ENCODE data around the gene GZF1.
"Not testable (repeated sequence)": the region's sequence is repeated elsewhere in the genome, so short reads cannot be mapped to it uniquely, and the experiment has no call there.

The GZF1 gene

GRCh38 chr20:23347791-23348190 lies 14.2 kb upstream of the GZF1 start:
- Histone ChIP-seq H3K9ac (ENCODE audit: low read depth, low read length) (no peak overlapping the region), H3K4me3 (ENCODE audit: low read length) (no peak overlapping the region), H3K27me3 (ENCODE audit: insufficient read depth, low read length) (no peaks in the 10 kb centered on the region), H3K27ac (ENCODE audit: low read length) (no peak overlapping the region), H3K9me3 (ENCODE audit: insufficient read depth, low read depth, low read length) (no peaks in the 10 kb centered on the region), H3K36me3 (ENCODE audit: insufficient read depth, low read depth, low read length) (no peaks in the 10 kb centered on the region), H3K4me1 (ENCODE audit: insufficient read depth, low read length) (peaks cover 15% of the 10 kb centered on the region; the same call in 1 of the 2 replicates)

- peak overlapping the region; percentile 91; the same call in 1 of the 2 replicates for H3K9ac ChIP-seq (ENCODE audit: low read depth, low read length)
Observed at GRCh38 chr20:23348510-23348909, 13.5 kb upstream of the GZF1 start.

DNA sequence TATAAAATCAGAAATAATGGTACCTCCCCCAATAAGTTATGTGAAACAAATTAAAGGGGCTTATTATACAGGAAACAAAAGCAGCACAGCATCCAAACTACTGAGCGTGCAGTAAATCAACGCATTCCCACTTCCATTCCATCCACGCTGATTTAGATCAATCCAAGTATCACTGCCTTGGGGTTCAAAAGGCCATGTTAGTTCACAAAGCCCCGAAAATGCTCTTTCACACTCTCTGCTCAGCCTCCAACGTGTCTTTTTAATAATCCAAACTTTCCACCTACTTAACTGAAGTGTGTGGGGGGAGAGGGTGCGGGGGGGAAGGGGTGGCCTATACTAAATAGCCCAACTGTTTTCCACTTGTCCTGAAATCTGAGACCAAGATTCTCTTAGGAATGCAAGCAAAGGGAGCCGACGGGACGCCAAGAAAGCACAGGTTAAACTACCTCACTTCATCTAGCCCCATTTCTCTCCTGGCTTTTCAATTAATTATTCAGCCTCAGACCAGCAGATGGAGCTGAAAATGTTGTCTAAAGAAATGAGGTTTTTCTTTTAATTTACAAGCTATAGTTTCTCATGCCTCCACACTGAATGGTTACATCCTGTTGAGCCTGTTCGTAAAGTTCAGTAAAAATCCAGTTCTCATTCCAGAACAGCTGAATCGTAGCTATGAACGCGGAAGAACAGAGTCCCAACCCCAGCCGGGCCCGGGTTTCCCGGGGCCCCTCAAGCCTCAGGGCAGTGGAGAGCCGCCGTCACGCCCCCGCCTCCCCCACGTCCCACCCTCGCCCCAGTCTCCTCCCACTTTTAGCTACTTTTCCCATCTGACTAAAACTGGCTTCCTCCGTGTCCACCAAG lies 12.4 kb upstream of the GZF1 start:
- Histone ChIP-seq H3K9ac (ENCODE audit: low read depth, low read length) (peak overlapping the region; percentile 91; the same call in 1 of the 2 replicates), H3K27ac (ENCODE audit: low read length) (peak overlapping the region; percentile 72), H3K4me1 (ENCODE audit: insufficient read depth, low read length) (peaks cover 15% of the 10 kb centered on the region; the same call in 1 of the 2 replicates), H3K9me3 (ENCODE audit: insufficient read depth, low read depth, low read length) (no peaks in the 10 kb centered on the region), H3K36me3 (ENCODE audit: insufficient read depth, low read depth, low read length) (peaks cover 10% of the 10 kb centered on the region), H3K27me3 (ENCODE audit: insufficient read depth, low read length) (no peaks in the 10 kb centered on the region), H3K4me3 (ENCODE audit: low read length) (peak overlapping the region; percentile 96)

More at GRCh38 chr20:23348510-23348909, 13.5 kb upstream of the GZF1 start:
- H3K36me3 ChIP-seq (ENCODE audit: insufficient read depth, low read depth, low read length); H3K27me3 ChIP-seq (ENCODE audit: insufficient read depth, low read length); H3K9me3 ChIP-seq (ENCODE audit: insufficient read depth, low read depth, low read length); H3K27ac ChIP-seq (ENCODE audit: low read length): not testable (repeated sequence)
- H3K4me3 ChIP-seq (ENCODE audit: low read length) = peak overlapping the region; percentile 96; the same call in 1 of the 2 replicates
- peaks cover 15% of the 10 kb centered on the region; the same call in 1 of the 2 replicates for H3K4me1 ChIP-seq (ENCODE audit: insufficient read depth, low read length)

DNA sequence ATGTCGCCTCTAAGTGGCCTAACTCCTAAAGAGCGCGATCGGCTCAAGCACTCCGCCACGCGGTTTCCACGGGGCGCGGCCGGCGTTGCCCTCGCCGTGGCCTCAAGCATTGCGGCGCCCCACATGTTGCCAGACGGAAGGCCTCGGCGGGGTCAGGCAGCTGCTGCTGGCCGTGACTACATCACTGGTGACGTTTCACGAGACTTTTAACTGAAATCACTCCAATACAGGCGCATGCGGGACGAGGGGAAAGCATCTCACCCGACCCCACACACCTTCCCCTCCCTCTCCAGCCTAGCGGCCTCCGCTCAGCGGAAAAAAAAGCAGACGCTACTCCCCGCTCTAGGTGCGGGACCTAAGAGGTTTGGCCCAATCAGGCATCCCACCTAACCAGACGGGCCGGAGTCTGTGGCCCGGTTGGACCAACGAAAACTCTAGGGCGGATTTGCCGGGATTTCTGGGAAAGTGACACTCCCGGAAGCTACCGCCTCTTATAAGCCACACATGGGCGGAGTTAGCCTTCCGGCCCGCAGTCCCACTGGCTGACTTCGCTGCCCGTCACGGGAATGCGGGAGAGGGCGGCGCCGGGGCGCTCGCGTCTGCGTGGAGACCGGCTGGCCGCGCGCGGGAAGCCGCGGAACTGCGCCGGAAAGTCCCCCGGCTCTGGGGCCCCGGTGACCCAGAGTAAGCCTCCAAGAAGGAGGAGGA lies 11.6 kb upstream of the GZF1 start, which contains the start of gene NXT1:
Gene NXT1, plus strand, starts transcription at position 596 of the 708 bp plus-strand sequence. CDS start 3,251 bp downstream, outside the sequence.
- peak within 1 kb of the TSS; percentile 96 for H3K4me3 ChIP-seq (ENCODE audit: low read length)
- H3K4me1 ChIP-seq (ENCODE audit: insufficient read depth, low read length) = peaks cover 15% of the 10 kb centered on the region; the same call in 1 of the 2 replicates
- no peaks in the 10 kb centered on the region for H3K27me3 ChIP-seq (ENCODE audit: insufficient read depth, low read length)
- H3K9ac ChIP-seq (ENCODE audit: low read depth, low read length) = peak within 1 kb of the TSS; percentile 91; the same call in 1 of the 2 replicates
- H3K9me3 ChIP-seq (ENCODE audit: insufficient read depth, low read depth, low read length) = no peaks in the 10 kb centered on the region
- H3K36me3 ChIP-seq (ENCODE audit: insufficient read depth, low read depth, low read length) = peaks cover 18% of the 10 kb centered on the region
- peak within 1 kb of the TSS; percentile 72 for H3K27ac ChIP-seq (ENCODE audit: low read length)

DNA sequence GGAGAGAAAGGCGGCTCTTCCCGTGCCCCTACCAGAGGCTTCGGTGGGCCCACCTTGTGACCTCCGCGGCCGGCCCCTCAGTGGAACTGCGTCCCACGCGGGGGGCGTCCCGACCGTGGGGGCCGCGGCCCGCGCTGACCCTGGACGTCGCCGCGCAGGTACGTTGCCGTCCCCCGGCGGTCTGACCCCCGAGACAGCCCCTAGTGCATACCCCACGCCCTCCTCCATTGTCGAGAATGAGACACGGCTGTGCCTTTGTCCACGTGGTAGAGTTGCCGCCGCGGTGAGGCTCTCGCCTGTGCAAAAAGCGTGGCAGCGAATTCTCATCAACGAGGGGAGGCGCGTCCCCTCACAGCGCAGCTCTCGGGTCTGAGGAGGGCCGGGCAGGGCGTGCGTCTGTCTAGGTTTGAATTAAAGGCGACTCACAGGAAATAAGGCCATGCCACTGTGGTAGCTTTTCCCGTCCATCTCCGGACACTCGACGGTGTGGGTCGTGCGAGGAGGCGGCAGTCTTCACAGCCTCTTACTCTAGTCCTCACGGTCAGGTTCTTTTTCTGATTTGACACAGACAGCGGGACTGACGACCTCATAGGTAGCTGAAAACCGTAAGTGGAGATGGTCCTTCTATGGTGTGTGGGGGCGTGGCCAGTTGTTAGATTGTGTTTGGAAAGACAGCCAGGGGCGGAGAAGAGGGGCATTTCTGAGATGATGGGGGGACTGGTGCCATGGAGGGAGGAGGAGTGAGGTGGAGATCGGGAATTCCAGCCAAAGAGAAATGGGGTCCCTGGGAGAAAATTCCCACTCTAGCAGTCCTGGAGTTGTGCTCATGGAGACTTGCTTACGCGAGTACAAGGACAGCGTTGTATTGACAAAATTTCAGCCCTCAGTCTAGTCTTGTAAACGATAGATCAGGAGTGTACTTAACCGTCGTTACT lies 10.8 kb upstream of the GZF1 start:
- H3K9me3 ChIP-seq (ENCODE audit: insufficient read depth, low read depth, low read length) = no peaks in the 10 kb centered on the region
- H3K27me3 ChIP-seq (ENCODE audit: insufficient read depth, low read length) = no peaks in the 10 kb centered on the region
- H3K4me3 ChIP-seq (ENCODE audit: low read length) = peak overlapping the region; percentile 96
- H3K4me1 ChIP-seq (ENCODE audit: insufficient read depth, low read length) = peaks cover 19% of the 10 kb centered on the region; the same call in 1 of the 2 replicates
- H3K27ac ChIP-seq (ENCODE audit: low read length) = no peak overlapping the region
- H3K9ac ChIP-seq (ENCODE audit: low read depth, low read length) = peak overlapping the region; percentile 91; the same call in 1 of the 2 replicates
- H3K36me3 ChIP-seq (ENCODE audit: insufficient read depth, low read depth, low read length) = peaks cover 21% of the 10 kb centered on the region

DNA sequence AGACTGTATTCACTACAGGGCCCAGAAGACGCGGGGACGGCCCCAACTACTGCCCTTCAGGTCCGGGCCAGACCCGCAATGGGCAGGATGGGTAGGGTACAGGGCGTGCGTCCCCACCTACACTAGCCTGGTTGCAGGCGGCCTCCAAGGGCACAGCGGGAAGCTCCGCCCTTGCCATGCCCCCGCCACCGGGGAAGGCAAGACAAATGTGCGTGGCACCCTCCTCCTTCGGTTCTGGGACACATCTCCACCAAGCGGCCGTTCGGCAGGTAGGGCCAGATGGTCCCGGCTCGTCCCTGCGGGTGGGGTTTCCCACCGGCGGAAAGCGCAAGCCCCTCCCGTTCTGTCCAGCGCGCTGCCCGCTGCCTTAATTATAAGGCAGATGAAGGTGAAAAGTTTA lies 5.8 kb upstream of the GZF1 start:
- Histone ChIP-seq H3K9ac (ENCODE audit: low read depth, low read length) (no peak overlapping the region), H3K9me3 (ENCODE audit: insufficient read depth, low read depth, low read length) (no peaks in the 10 kb centered on the region), H3K27ac (ENCODE audit: low read length) (no peak overlapping the region), H3K4me1 (ENCODE audit: insufficient read depth, low read length) (peaks cover 17% of the 10 kb centered on the region; the same call in 1 of the 2 replicates), H3K4me3 (ENCODE audit: low read length) (peak overlapping the region; percentile 30; the same call in 1 of the 2 replicates), H3K27me3 (ENCODE audit: insufficient read depth, low read length) (no peaks in the 10 kb centered on the region), H3K36me3 (ENCODE audit: insufficient read depth, low read depth, low read length) (peaks cover 21% of the 10 kb centered on the region)

- Histone ChIP-seq H3K4me3 (ENCODE audit: low read length) (peak overlapping the region; percentile 84), H3K27me3 (ENCODE audit: insufficient read depth, low read length) (no peaks in the 10 kb centered on the region), H3K27ac (ENCODE audit: low read length) (peak overlapping the region; percentile 94), H3K9ac (ENCODE audit: low read depth, low read length) (peak overlapping the region; percentile 88), H3K36me3 (ENCODE audit: insufficient read depth, low read depth, low read length) (peaks cover 21% of the 10 kb centered on the region), H3K4me1 (ENCODE audit: insufficient read depth, low read length) (peaks cover 17% of the 10 kb centered on the region; the same call in 1 of the 2 replicates), H3K9me3 (ENCODE audit: insufficient read depth, low read depth, low read length) (no peaks in the 10 kb centered on the region)
Observed at GRCh38 chr20:23357767-23358562, 4.0 kb upstream of the GZF1 start.

DNA sequence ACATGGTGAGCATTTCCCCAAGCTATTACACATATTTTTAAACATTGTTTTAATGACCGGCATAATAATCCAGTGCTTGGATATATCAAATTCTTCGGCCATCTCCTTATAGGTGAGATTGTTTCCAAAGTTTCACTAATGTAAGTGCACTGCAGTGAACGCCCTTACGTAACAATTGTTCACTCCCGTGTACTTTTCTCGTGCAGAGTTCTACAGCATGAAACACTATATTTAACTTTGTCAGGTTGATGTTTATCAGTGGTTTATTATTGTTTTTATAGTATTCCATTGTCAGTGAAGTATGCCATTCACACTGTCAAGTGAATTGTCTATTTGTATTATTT lies 3.4 kb upstream of the GZF1 start:
- no peak overlapping the region for H3K27ac ChIP-seq (ENCODE audit: low read length)
- no peaks in the 10 kb centered on the region for H3K27me3 ChIP-seq (ENCODE audit: insufficient read depth, low read length)
- no peaks in the 10 kb centered on the region for H3K9me3 ChIP-seq (ENCODE audit: insufficient read depth, low read depth, low read length)
- peak overlapping the region; percentile 65 for H3K4me3 ChIP-seq (ENCODE audit: low read length)
- H3K4me1 ChIP-seq (ENCODE audit: insufficient read depth, low read length) = peaks cover 22% of the 10 kb centered on the region; the same call in 1 of the 2 replicates
- H3K36me3 ChIP-seq (ENCODE audit: insufficient read depth, low read depth, low read length) = peaks cover 21% of the 10 kb centered on the region
- H3K9ac ChIP-seq (ENCODE audit: low read depth, low read length) = peak overlapping the region; percentile 48; the same call in 1 of the 2 replicates

DNA sequence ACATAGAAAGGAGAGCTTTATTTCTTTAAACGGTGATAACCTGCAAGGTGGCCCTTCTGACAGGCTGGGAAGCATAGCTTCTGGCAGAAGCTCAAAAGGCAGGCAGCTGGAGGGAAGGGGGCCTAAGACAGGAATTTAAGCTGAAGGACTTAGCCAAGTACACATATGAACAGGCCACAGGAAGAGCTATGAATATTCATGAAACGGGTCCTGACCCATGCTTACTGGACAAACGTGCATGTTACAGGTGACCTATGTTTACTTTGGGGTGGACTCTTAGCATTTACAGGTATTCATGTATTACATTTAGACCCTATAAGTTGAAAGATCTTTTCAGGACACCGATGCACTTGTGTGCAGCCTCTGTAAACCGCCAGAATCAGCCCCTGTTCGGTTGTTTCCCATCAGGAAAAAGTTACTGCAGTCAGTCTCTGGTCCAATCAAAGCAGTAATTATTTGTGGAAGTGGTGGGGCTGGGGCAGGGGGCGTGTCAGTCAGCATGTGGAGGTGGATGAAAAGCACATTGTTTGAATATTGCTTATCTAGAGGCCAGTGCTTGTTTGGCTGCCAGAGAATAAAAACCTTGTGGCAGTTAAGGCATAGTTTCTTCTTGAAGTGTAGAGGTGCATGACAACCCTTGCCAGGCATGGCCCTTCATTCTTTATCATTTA lies 2.9 kb upstream of the GZF1 start:
- Histone ChIP-seq H3K9me3 (ENCODE audit: insufficient read depth, low read depth, low read length) (no peaks in the 10 kb centered on the region), H3K4me3 (ENCODE audit: low read length) (no peak overlapping the region), H3K27ac (ENCODE audit: low read length) (no peak overlapping the region), H3K9ac (ENCODE audit: low read depth, low read length) (no peak overlapping the region), H3K4me1 (ENCODE audit: insufficient read depth, low read length) (peaks cover 22% of the 10 kb centered on the region; the same call in 1 of the 2 replicates), H3K27me3 (ENCODE audit: insufficient read depth, low read length) (no peaks in the 10 kb centered on the region), H3K36me3 (ENCODE audit: insufficient read depth, low read depth, low read length) (peaks cover 17% of the 10 kb centered on the region)

DNA sequence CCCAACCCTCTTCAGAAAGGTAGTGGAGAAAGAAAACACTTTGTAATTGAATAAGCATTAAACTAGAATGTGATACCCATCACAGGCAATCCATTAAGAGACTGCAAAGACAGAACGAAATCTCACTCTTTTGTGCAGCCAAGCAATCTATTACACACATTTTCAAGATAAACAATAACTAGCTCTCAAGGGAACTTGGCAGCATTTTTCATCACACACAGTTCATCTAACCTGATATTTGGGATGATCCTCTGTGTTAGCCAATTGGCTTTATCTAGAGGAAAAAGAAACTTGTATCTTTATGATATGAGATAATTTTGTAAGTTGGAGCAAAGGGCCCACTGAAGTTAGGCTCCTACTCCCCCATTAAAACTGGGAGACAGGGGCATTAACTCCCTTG lies 1.5 kb upstream of the GZF1 start:
- H3K9ac ChIP-seq (ENCODE audit: low read depth, low read length) = peak overlapping the region; percentile 96; the same call in 1 of the 2 replicates
- H3K27me3 ChIP-seq (ENCODE audit: insufficient read depth, low read length) = no peaks in the 10 kb centered on the region
- H3K36me3 ChIP-seq (ENCODE audit: insufficient read depth, low read depth, low read length) = peaks cover 16% of the 10 kb centered on the region
- no peaks in the 10 kb centered on the region for H3K9me3 ChIP-seq (ENCODE audit: insufficient read depth, low read depth, low read length)
- peaks cover 22% of the 10 kb centered on the region; the same call in 1 of the 2 replicates for H3K4me1 ChIP-seq (ENCODE audit: insufficient read depth, low read length)
- no peak overlapping the region for H3K27ac ChIP-seq (ENCODE audit: low read length)
- H3K4me3 ChIP-seq (ENCODE audit: low read length) = peak overlapping the region; percentile 86

Data from iPS-20b (cell line).